C4-2B (cell line): Measurements from ENCODE around the gene EEF1E1.

Source experiments
- CTCF ChIP-seq: fragments of 450-650 bp; conservative IDR thresholded peaks from 2 replicates; pipeline ENCODE4 v1.5.1; 2017; ENCODE audit warnings: mild to moderate bottlenecking
- ZFX ChIP-seq: fragments of 450-650 bp; IDR thresholded peaks from 2 replicates; pipeline ENCODE4 v1.6.1; 2017

GRCh38 chr6:8074213-8074612, 28.1 kb downstream of the EEF1E1 start:
- TF ChIP-seq CTCF (no peak), ZFX (no peak)
